Sigmoid colon (tissue), 7 donors: ENCODE results near the gene RPA3. TPM values are rescaled to one million over a fixed set of nuclear protein-coding genes. Genes with fewer than 3 reads are reported as not detected.

Experiments used
- DNase-seq: peaks from one replicate; pipeline ENCODE4 v3.0.0-alpha.2; 2019
- H3K27ac ChIP-seq, 4 donors: fragments of 200-600 bp; sonication (generic); one replicate each; pipeline ENCODE4 v1.5.1; 2016 to 2019; ENCODE audit warnings: mild to moderate bottlenecking in 1 of 4
- H3K27me3 ChIP-seq, 3 donors: fragments of 200-600 bp; sonication (generic); one replicate each; pipeline ENCODE4 v1.5.1; 2019; ENCODE audit warnings: mild to moderate bottlenecking in 1 of 3
- H3K36me3 ChIP-seq, 4 donors: fragments of 200-600 bp; sonication (generic); one replicate each; pipeline ENCODE4 v1.5.1; 2016 to 2019
- H3K4me1 ChIP-seq, 4 donors: fragments of 200-600 bp; sonication (generic); one replicate each; pipeline ENCODE4 v1.5.1; 2017 to 2019
- H3K4me3 ChIP-seq, 4 donors: fragments of 200-600 bp; sonication (generic); one replicate each; pipeline ENCODE4 v1.5.1; 2017 to 2019; ENCODE audit warnings: mild to moderate bottlenecking in 2 of 4, moderate library complexity in 1 of 4
- H3K9me3 ChIP-seq, 4 donors: fragments of 200-600 bp in 3 of 4; sonication (generic) in 3 of 4; one replicate each; pipeline versions ENCODE4 v1.5.1 to v1.6.1; 2013 to 2019
- EP300 ChIP-seq, 4 donors: sonication (generic); formaldehyde crosslinking; IDR thresholded peaks; one replicate each; pipeline ENCODE4 v1.6.1; 2017; ENCODE audit warnings: antibody characterized with exemption in 4 of 4
- POLR2A ChIP-seq, 2 donors: fragments of 450-650 bp; IDR thresholded peaks; one replicate each; pipeline ENCODE4 v1.6.1; 2016; ENCODE audit warnings: antibody characterized with exemption in 2 of 2, mild to moderate bottlenecking in 2 of 2, moderate library complexity in 2 of 2
- POLR2AphosphoS5 ChIP-seq, 4 donors: sonication (generic); formaldehyde crosslinking; IDR thresholded peaks; one replicate each; pipeline ENCODE4 v1.6.1; 2017; ENCODE audit warnings: antibody characterized with exemption in 4 of 4
- WGBS, 2 donors: extraction: QIAGEN DNeasy Blood & Tissue Kit; methylation state at CpG; one replicate each; pipeline ENCODE4 v1.1.7; 2013; 5-methylcytosine and 5-hydroxymethylcytosine counted together
- intact Hi-C: fragments of 100-400 bp; cut with DNase I; formaldehyde crosslinking; loops from one replicate; pipeline ENCODE4 v1.15.1; 2023
- polyA plus RNA-seq, 3 donors: library from polyadenylated mRNA; stranded (reverse); fragments of 200-250 nt; gene quantifications; one replicate each; pipeline ENCODE4 v1.2.3, GENCODE V29; 2013
- total RNA-seq, 4 donors: library from RNA; depleted of rRNA; stranded (reverse); fragments of >200 nt; gene quantifications; one replicate each; pipeline ENCODE4 v1.1.0, GENCODE V29; 2016
- TF ChIP-seq, protein P1 (sequence below), 4 experiments: fragments of 450-650 bp in 3 of 4; fragments of 200-600 bp in 1 of 4; IDR thresholded peaks; one replicate each; pipeline ENCODE4 v1.5.1; 2016 to 2019; ENCODE audit warnings: antibody characterized with exemption in 4 of 4, mild to moderate bottlenecking in 3 of 4, moderate library complexity in 2 of 4
- donor health status: healthy with polysubstance abuse.
- donor health status: Bipolar disorder and iron deficiency.
- donor health status: healthy.

RPA3 gene
- 10 to 100 TPM; 15.8 to 30.3 (median 29.5) TPM for total RNA-seq
- 10 to 100 TPM; 38.0 to 66.8 (median 44.4) TPM for polyA plus RNA-seq

DNA sequence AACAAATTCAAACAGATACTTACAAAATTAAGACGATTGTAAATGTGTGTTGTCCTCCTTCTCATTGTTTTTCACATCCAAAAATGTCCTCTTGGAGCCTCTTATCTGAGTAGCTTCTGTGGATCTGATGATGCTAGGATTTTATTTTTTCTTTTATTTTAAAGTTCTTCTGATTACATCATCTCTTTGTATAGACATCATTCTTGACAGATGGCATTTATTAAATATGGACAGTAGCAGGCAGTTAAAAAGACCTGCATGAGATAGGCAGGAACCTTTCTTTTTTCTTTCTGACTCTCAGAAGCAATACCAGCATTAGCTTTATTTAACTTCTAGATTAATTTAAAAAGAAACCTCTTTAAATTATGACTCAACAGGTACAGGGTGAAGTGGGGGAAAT lies at the start of gene RPA3:
TSS of gene RPA3 (minus strand) at position 116 of the 400 bp plus-strand sequence. CDS start 78,189 bp downstream, outside the sequence.
- no peaks in the 10 kb centered on the region for H3K36me3 ChIP-seq

DNA sequence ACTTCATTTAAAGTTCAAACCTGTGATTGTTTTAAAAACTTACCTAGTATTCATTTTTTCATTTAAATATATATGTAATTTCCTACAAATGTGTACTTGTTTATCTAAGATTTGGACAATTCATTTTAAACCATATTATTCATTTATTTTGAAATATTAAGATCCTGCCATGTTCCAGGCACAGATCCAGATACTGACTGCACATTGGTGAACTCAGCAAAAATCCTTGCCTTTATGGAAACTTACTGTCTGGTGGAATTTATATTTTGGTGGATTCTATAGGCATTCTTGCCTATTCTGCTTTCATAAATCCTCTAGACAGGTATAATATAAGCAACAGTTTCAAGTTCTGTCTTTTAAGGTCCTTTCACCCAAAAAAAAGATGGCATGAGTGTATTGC lies 48.3 kb upstream of the RPA3 start:
- Histone ChIP-seq H3K4me1 (peaks cover 0 to 53% (median 22%) of the 10 kb centered on the region in 4 donors), H3K9me3 (no peaks in the 10 kb centered on the region), H3K27me3 (no peaks in the 10 kb centered on the region), H3K4me3 (no peak overlapping the region), H3K36me3 (no peaks in the 10 kb centered on the region), H3K27ac (no peak overlapping the region)
- no peak for DNase-seq
- intact Hi-C loops, result no loop called here
- TF ChIP-seq POLR2A (IDR thresholded peaks at IDR 0.05) (no peak), EP300 (IDR thresholded peaks at IDR 0.05) (no peak), POLR2AphosphoS5 (IDR thresholded peaks at IDR 0.05) (no peak)
- TF ChIP-seq, protein P1, sequence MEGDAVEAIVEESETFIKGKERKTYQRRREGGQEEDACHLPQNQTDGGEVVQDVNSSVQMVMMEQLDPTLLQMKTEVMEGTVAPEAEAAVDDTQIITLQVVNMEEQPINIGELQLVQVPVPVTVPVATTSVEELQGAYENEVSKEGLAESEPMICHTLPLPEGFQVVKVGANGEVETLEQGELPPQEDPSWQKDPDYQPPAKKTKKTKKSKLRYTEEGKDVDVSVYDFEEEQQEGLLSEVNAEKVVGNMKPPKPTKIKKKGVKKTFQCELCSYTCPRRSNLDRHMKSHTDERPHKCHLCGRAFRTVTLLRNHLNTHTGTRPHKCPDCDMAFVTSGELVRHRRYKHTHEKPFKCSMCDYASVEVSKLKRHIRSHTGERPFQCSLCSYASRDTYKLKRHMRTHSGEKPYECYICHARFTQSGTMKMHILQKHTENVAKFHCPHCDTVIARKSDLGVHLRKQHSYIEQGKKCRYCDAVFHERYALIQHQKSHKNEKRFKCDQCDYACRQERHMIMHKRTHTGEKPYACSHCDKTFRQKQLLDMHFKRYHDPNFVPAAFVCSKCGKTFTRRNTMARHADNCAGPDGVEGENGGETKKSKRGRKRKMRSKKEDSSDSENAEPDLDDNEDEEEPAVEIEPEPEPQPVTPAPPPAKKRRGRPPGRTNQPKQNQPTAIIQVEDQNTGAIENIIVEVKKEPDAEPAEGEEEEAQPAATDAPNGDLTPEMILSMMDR (IDR thresholded peaks at IDR 0.05), result no peak

More for the DNA sequence above, at the start of gene RPA3:
- intact Hi-C loops, result no loop called here
- peaks cover 0 to 25% (median 13%) of the 10 kb centered on the region in 4 donors for H3K4me1 ChIP-seq
- no peak within 1 kb of the TSS for H3K4me3 ChIP-seq
- TF ChIP-seq POLR2A (IDR thresholded peaks at IDR 0.05) (no peak), POLR2AphosphoS5 (IDR thresholded peaks at IDR 0.05) (no peak), EP300 (IDR thresholded peaks at IDR 0.05) (no peak)
- TF ChIP-seq, protein P1 (IDR thresholded peaks at IDR 0.05), result no peak
- WGBS, 2 donors, result 91% methylated on average over 1 of the region's 1 CpG
- H3K27me3 ChIP-seq, result no peaks in the 10 kb centered on the region
- peak within 1 kb of the TSS in 2 of 4 donors; percentile 41 to 54 for H3K27ac ChIP-seq
- no peaks in the 10 kb centered on the region for H3K9me3 ChIP-seq
- DNase-seq, result no peak

DNA sequence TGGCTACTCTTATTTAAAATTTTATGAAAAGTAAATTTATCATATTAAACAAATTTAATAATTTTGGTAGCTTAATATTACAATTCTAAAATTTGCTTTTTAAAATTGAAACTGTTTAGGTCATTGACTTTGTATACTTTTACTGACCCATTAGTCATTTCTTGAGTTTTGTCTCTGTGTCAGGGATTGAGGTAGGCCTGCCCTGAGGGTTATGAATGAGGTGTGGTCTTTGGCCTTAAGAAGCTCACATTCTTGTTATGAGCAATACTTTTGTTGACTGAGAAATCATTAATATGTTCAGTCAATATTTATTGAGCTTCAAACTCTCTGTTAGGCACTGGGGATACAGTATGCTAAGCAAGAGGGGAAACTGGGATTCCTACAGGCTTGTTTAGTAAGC lies 47.0 kb upstream of the RPA3 start:
- H3K9me3 ChIP-seq, result no peaks in the 10 kb centered on the region
- H3K4me1 ChIP-seq, result peaks cover 0 to 61% (median 24%) of the 10 kb centered on the region in 4 donors
- DNase-seq, result no peak
- no peak for TF ChIP-seq EP300 (IDR thresholded peaks at IDR 0.05)
- no peak for TF ChIP-seq POLR2AphosphoS5 (IDR thresholded peaks at IDR 0.05)
- TF ChIP-seq, protein P1 (IDR thresholded peaks at IDR 0.05), result no peak
- no peak for TF ChIP-seq POLR2A (IDR thresholded peaks at IDR 0.05)
- H3K27ac ChIP-seq, result no peak overlapping the region
- no peaks in the 10 kb centered on the region for H3K36me3 ChIP-seq
- intact Hi-C loops, result no loop called here
- H3K4me3 ChIP-seq, result no peak overlapping the region
- no peaks in the 10 kb centered on the region for H3K27me3 ChIP-seq

DNA sequence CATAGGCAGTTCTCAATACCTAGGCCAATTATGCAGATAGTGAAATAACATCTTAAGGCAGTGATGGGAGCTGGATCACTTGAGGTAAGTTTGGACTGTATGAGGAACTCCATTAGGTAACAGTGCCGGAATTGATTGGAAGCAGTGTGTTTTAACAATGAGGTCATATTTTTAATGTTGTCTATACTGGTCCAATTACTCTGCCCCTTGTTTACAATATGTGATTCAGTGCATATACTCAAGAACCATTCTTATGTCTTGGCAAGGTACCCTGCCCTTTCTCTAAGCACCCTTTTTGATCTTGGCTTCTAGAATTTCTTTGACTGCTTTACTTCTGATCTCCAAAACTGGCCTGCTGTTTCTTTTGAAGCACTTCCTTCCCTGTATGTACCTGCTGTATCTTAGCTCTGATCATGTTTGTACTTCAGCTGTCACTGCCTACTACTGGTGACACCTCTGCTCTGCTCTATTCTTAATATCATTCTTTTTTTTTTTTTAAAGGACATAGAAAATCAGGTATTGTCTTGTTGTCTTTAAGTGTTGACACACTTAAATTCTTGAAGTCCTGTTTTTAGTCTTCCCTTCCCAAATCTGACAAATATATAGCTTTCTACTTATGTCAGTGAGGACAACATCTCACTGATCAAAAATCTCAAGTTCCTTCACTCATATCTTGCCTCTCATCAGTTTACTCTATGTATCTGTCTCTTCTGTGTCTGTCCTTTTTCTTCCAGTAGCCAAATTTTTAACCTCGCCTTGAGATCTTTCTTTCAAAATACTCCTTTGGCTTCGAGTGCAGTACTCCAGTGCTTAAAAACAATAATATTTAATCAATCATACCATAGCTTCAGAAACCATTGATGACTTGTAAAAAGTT lies 46.4 kb upstream of the RPA3 start:
- TF ChIP-seq POLR2AphosphoS5 (IDR thresholded peaks at IDR 0.05), result no peak
- TF ChIP-seq, protein P1 (IDR thresholded peaks at IDR 0.05), result no peak
- no peaks in the 10 kb centered on the region for H3K27me3 ChIP-seq
- no peak overlapping the region for H3K27ac ChIP-seq
- H3K9me3 ChIP-seq, result no peaks in the 10 kb centered on the region
- intact Hi-C loops, result loop anchor here (5.0 kb wide), 1 partner anchor 453 kb away; no protein-coding TSS in a partner anchor
- no peak for DNase-seq
- no peak overlapping the region for H3K4me3 ChIP-seq
- H3K36me3 ChIP-seq, result no peaks in the 10 kb centered on the region
- H3K4me1 ChIP-seq, result peaks cover 0 to 55% (median 23%) of the 10 kb centered on the region in 4 donors
- 77 to 86% methylated on average over 3 of the region's 3 CpGs for WGBS, 2 donors
